GM21737 (cell line): Measurements from ENCODE around the gene AHCY.
A peak's percentile ranks its signal among the peaks of the same experiment; 100 is the strongest.
"Not testable (repeated sequence)": the region's sequence is repeated elsewhere in the genome, so short reads cannot be mapped to it uniquely, and the experiment has no call there.

Experiments
- ATAC-seq: cut with Tn5 transposase; IDR thresholded peaks from one replicate; pipeline ENCODE4 v1.9.1; 2021; ENCODE audit warnings: mild to moderate bottlenecking, moderate library complexity; ENCODE audit not compliant: unreplicated experiment

Gene AHCY

DNA sequence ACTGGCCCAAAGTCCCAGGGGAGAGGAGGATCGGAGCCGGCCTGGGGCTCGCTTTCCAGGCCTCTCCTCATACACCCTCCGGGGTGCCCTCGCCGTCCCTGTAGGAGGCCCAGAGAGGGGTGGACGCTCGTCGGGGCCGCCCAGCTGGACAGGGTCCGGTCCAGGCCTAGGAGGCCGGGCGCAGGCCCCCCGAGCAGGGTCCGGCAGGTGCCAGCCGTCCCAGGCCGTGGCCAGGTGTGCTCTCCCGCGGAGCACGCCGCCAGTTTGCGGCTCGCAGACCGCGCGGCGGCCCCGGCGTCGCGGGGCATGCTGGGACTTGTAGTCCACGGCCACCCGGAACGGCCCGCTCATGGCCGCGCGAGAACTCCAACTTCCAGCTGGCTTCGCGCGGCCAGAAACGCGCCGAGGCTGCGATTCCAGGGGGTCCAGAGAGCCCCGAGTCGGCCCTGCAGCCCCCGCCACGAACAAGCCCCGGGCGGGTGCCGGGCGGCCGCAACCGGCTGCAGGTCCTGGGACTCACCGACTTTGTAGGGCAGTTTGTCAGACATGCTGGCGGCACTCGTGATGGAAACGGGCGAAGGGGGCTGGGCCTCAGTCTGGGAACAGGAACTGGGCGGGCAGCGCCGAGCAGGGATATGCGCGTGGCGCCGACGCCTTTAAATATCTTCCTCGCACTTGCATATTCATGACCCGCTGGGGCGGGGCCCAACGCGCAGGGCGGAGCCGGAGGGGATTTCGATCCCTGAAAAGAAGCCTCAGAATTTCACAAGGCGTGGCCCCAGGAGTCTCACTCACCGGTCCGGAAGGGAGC lies at the start of gene AHCY:
TSS of gene AHCY (minus strand) at position 633 of the 811 bp plus-strand sequence. CDS start at position 548, 85 bp downstream.
- peak; percentile 84 for ATAC-seq

DNA sequence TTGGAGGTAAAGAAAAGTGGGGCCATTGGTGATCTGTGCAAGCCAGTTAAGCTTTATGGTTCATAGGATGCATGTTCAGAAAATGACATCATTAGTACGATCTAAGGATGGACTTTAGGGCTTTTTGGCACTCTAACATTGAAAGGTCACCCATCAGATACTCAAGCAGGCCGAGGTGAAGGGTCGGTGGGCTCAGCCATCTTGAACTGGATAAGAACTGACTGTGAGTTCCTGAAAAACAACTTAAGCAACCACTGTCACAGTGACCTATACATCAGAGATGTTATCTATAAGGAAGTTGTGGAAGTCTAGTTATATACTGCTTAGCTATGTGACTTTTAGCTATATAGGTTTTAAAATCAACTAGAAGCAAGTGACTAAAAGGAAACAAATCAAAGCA lies 46.9 kb upstream of the AHCY start:
- ATAC-seq = no peak

- ATAC-seq = no peak
Observed at GRCh38 chr20:34347571-34347970, 44.4 kb upstream of the AHCY start.

DNA sequence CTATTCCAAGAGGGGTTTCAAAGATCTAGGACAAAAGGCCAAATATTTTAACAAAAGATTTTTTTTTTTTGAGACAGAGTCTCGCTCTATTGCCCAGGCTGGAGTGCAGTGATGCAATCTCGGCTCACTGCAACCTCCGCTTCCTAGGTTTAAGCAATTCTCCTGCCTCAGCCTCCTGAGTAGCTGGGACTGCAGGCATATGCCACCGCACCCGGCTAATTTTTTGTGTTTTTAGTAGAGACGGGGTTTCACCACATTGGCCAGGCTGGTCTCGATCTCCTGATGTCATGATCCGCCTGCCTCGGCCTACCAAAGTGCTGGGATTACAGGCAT lies 43.3 kb upstream of the AHCY start:
- not testable (repeated sequence) for ATAC-seq

- ATAC-seq = not testable (repeated sequence)
Observed at GRCh38 chr20:34345839-34346532, 42.8 kb upstream of the AHCY start.

DNA sequence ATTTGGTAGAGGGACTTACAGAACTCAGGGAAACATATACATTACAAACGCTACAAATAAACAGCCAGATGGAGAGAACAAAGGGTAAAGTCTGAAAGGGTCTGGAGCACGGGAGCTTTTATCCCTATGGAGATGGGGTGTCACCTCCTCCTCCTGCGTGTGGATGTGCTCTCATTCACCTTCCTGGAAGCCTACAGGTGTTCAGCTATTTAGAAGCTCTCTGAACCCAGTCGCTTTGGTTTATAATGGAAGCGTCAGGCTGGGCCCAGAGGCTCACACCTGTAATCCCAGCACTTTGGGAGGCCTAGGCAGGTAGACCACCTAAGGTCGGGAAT lies 42.2 kb upstream of the AHCY start:
- no peak for ATAC-seq

DNA sequence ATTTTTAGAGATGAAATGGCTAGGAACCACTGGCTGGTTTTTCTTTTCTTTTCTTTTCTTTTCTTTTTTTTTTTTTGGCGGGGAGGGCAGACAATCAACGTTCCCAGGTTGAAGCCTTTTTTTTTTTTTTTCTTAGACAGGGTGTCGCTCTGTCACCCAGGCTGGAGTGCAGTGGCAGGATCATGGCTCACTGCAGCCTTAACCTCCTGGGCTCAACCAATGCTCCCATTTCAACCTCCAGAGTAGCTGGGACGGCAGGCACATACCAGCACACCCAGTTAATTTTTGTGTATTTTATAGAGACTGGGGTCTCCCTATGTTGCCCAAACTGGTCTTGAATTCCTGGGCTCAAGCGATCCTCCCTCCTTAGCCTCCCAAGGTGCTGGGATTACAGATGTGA lies 41.1 kb upstream of the AHCY start:
- no peak for ATAC-seq

GRCh38 chr20:34343458-34344211 lies 40.5 kb upstream of the AHCY start:
- no peak for ATAC-seq

- not testable (repeated sequence) for ATAC-seq
Observed at GRCh38 chr20:34341199-34341598, 38.0 kb upstream of the AHCY start.

GRCh38 chr20:34340726-34341125 lies 37.6 kb upstream of the AHCY start:
- ATAC-seq = not testable (repeated sequence)

DNA sequence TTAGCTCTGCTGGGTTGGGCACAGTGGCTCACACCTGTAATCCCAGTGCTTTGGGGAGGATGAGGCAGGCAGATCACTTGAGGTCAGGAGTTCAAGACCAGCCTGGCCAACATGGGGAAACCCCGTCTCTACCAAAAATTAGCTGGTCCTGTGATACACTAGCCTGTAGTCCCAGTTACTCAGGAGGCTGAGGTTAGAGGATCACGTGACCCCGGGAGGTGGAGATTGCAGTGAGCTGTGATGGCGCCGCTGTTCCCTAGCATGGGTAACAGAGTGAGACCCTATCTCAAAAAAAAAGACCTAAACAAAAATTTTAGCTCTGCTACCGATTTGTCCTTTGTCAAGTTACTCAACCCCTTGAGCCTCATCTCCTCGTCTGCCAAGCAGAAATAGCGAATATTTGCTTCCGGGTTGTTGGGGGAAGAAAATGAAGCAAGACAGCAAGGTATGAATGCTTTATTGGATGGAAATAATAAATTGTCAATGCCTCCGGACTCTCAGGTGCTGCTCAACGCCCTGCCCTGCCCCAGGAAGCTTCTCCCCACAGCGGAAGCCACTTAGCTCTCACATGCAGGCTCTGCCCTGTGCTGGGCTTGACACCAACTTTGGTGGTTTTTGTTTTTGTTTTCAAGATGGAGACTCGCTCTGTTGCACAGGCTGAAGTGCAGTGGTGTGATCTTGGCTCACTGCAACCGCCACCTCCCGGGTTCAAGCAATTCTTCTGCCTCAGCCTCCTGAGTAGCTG lies 35.0 kb upstream of the AHCY start:
- ATAC-seq = no peak

DNA sequence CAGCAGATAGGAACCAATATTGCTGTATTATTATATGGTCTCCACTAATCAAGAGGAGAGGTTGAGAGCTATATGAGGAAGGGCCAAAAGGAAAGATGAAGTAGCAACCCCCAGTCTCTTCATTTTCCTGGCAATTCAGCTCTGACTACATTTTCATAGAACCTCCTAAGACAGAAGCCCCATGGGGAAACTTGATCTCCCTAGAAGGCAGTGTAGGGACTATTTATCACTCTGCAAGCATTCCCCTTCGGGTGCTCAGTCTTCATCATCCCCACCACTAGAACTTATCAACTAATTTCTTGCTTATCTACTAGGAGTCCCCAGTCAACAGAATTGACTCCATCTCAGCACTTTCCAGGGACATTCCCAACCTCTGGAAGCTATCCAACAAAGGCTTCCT lies 34.4 kb upstream of the AHCY start:
- no peak for ATAC-seq

DNA sequence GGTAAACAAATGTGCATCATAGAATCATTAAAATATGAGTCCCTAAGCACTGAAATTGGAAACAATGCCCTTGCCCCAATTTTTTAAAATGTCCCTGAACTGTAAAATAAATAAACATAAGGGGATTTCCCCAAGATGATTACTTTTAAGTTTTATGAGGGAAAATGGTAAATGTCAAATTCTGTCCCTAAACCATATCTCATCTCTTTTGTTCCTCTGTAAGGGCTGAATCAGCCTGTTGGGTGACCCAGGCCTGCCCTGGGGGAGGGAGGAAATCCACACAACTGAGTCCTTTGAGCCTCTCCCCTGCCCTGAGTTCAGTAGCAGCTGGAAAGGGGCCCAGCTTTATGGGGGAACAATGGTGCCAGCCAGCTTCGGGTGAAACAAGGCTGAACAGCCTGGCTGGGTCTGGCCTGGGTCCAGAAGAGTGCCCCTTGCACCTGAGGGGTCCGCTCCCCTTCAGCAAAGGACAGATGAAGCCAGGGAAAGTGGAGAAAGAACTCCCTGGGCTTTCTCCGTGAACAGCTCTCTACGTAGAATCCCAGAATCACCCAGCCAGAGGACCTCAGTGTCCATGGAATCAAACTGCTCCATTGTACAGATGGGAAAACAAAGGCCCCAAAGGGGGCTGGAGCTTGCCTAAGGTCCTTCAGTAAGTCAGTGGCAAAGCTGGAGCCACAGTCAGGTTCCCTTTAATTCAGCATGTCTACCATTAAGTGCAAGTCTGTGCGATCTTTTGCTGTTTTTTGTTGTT lies 31.7 kb upstream of the AHCY start:
- no peak for ATAC-seq

GRCh38 chr20:34333786-34334185 lies 30.6 kb upstream of the AHCY start:
- no peak for ATAC-seq

DNA sequence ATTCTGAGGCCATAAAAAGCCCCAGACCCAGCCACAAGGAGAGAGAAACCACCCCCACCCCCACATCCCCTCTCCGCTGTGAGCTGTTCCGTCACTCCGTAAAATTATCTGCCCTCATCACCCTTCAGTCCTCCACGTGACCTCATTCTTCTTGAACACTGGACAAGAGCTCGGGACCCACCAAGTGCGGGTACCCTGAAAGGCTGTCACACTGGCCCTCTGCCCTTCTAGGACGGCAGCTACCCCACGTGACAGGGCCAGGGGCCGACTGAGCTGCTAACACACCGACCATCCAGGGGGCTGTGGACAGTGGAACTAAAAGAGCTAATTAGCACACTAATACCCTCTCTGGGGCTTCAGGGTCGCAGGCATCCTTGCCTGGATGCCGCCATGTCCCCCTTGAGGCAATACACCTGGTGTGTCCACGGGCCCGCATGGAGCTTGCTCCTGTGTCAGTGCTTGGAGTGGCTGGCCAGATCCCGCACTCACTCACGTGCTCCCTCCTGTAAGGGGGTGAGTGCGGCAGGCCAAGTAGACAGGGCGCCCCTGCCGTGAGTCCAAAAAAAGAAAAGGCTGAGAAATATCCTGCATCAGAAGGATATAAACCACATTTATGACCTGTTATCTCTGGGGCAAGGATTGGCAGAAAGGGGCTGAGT lies 29.2 kb upstream of the AHCY start:
- no peak for ATAC-seq

DNA sequence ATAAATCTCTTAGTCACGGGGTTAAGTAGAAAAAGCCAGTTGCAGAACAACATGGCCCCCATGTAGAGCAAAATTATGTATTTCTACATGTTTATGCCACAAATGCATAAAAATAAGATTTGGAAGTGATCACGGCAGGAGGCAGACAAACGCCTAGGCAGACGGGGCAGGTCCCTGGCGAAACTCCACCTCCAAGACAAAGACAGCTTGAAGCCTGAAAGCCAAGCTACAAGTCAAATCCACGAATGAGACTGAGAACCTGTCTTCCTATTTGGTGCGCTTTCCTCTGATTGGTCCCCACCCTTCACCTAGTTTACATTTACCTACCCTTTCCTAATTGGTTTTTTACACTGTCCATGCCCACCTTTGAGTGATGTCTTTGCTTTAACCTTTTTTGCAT lies 28.7 kb upstream of the AHCY start:
- no peak for ATAC-seq

GRCh38 chr20:34330861-34331544 lies 27.8 kb upstream of the AHCY start:
- not testable (repeated sequence) for ATAC-seq

GRCh38 chr20:34328928-34329677 lies 25.9 kb upstream of the AHCY start:
- ATAC-seq = no peak

- ATAC-seq = not testable (repeated sequence)
Observed at GRCh38 chr20:34328207-34328606, 25.1 kb upstream of the AHCY start.
